Fibroblast of the aortic adventitia (primary cell): ENCODE measurements around the gene ENTPD5. TPM values are rescaled to one million over a fixed set of nuclear protein-coding genes. Genes with fewer than 3 reads are reported as not detected.
"Not testable (repeated sequence)": the region's sequence is repeated elsewhere in the genome, so short reads cannot be mapped to it uniquely, and the experiment has no call there.

ENCODE experiments used
- DNase-seq: peaks from one replicate; pipeline ENCODE4 v3.0.0-alpha.2; 2010; ENCODE audit warnings: low read depth
- H3K4me3 ChIP-seq: 2 replicates; pipeline ENCODE4 v1.5.1; 2011; ENCODE audit warnings: low read depth, mild to moderate bottlenecking, control low read depth, low read length, moderate library complexity
- total RNA-seq: library from RNA; depleted of rRNA; stranded (reverse); fragments of >200 nt; gene quantifications from 2 replicates; pipeline ENCODE4 v1.2.3, GENCODE V29; 2012; ENCODE audit warnings: low replicate concordance
- TF ChIP-seq, protein P1 (sequence below): IDR thresholded peaks from 2 replicates; pipeline ENCODE4 v1.5.1; 2011; ENCODE audit warnings: mild to moderate bottlenecking, low read length, control low read depth, inconsistent platforms; ENCODE audit not compliant: insufficient read depth

ENTPD5 gene
- total RNA-seq, 1 donor, result 15.2 TPM

DNA sequence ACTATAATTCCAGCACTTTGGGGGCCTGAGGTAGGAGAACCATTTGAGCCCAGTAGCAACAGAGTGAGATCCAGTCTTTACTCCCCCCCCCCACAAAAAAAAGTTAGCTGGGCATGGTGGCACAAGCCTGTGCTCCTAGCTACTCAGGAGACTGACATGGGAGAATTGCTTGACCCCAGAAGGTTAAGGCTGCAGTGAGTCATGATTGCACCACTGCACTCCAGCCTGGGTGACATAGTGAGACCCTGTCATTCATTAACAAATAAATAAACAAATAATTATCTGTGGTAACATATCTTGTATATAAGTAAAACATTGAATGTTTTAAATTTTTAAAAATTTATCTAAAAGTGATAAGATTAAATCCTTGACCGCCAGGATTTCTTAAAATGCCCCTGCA is 4.8 kb downstream of the ENTPD5 start:
- H3K4me3 ChIP-seq, result no peak overlapping the region
- TF ChIP-seq, protein P1, sequence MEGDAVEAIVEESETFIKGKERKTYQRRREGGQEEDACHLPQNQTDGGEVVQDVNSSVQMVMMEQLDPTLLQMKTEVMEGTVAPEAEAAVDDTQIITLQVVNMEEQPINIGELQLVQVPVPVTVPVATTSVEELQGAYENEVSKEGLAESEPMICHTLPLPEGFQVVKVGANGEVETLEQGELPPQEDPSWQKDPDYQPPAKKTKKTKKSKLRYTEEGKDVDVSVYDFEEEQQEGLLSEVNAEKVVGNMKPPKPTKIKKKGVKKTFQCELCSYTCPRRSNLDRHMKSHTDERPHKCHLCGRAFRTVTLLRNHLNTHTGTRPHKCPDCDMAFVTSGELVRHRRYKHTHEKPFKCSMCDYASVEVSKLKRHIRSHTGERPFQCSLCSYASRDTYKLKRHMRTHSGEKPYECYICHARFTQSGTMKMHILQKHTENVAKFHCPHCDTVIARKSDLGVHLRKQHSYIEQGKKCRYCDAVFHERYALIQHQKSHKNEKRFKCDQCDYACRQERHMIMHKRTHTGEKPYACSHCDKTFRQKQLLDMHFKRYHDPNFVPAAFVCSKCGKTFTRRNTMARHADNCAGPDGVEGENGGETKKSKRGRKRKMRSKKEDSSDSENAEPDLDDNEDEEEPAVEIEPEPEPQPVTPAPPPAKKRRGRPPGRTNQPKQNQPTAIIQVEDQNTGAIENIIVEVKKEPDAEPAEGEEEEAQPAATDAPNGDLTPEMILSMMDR, result no peak
- DNase-seq, result no peak

DNA sequence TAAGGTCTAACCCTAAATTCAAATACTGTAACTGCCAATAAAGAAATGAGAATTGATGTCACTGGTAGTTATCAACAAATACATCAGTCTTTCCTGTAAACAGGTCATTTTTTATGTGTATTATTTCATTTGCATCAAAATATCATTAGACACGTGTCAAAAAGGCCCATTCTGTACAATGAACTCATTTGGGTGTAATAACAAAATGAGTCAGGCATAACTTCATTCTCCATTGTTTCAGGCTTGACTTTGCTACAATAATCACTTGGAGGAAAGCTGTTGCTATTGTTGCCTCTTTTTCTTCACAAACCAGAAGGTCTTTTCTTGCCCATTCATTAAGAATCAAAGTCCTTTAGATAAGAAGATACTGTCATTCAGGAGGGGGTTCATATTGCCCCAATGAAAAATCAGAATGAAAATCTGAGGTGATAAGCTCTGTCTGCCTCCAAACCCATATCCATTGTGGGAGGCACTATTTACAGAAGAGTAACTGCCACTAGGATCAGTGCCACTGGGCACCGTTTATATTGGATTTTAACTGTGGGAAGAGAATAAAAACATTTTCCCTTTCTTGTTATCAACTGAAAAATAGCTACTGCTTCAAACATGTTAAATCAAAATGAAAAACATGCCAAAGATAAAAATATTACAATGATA is 10.1 kb downstream of the ENTPD5 start:
- DNase-seq, result no peak
- TF ChIP-seq, protein P1, result no peak
- H3K4me3 ChIP-seq, result no peak overlapping the region

DNA sequence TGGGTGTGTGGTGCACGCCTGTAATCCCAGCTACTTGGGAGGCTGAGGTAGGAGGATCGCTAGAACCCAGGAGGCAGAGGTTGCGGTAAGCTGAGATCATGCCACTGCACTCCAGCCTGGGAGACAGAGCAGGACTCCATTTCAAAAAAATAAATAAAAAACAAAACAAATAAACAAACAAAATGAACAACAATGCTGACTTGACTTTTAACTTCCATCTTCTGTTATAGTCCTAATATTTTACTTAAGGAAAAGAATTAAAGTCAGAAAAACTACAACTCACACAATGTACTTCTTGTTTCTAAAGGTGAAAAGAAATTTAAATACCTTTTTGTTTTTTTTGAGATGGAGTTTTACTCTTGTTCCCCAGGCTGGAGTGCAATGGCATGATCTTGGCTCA is 13.4 kb downstream of the ENTPD5 start:
- not testable (repeated sequence) for H3K4me3 ChIP-seq

DNA sequence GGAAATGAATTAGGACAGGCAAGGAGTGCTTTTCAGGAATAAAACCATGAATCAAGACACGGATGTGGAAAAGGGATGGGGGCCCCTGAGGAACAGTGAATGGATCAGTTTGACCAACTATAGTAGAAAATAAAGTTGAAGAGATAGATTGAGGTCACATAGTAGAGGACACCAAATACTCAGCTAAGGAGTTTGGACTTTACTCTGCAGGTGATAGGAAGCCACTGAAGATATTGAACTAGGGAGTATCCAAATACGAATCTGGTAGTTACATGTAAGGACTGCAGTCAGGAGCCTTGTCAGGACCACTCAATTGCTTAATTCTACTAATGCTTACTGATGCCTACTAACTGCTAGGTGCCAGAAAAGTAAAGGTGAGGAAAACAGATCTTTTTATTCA is 20.4 kb downstream of the ENTPD5 start:
- no peak for DNase-seq
- TF ChIP-seq, protein P1, result no peak
- no peak overlapping the region for H3K4me3 ChIP-seq

More for the DNA sequence above, 13.4 kb downstream of the ENTPD5 start:
- DNase-seq, result not testable (repeated sequence)

DNA sequence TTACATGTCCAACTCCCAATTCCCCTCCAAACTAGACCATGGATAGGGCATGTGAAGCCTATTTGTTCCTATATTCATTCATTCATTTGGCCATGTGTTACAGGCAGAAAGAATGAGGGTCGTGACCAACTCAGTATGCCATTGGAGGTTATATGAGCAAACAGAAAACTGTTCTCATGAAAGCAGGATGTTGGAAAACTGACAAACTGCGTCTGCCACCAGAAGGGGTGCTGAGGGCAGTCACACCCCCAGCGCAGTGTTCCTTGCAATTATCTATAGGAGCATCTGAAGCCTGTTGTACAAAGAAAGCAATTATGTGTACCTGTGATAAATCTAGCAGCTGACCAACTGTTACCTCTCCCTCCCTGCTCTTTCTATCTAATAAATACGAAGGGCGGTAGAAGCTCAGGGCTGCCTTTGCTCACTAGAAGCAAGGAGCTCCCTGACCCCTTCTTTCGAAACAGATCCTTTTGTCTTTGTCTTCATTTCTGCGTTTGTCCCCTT is 21.1 kb downstream of the ENTPD5 start:
- H3K4me3 ChIP-seq, result no peak overlapping the region
- TF ChIP-seq, protein P1, result no peak
- no peak for DNase-seq

DNA sequence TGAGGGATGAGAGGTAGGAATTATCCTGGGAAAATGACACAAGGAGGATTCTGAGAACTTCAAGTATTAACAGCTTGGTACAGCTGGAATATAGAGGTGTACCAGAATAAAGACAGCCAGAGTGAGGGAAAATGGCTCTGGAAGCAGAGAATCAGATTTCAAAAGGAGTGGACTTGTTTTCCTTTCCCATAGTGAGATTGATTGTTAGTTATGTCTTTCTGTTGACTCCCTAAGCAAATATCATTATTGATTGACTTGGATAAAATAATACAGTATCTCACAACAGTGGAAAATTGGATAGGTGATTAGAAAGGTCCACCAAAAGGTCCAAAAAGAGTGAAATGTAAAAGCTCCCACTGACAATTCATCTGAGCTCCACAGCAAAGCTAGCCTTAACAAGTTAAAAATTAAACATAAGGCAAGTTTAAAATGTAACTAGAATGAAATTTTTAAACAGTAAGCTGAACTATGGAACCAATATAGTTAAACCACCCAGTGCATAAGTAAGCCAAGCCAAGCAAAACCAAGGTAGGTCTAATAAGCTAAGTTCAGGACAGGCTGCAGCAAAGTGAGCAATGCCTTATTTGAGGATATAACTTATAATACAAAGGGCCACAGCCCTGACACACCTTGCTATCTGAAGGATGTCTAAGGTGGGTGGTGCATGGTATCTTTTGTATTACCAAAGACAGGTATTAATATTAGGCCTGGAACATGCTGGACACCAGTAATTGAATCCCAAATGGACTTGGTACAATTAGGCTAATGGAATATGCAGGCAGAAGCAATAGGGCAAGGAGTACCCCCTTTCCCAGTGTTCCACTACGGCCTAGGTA is 21.8 kb downstream of the ENTPD5 start:
- TF ChIP-seq, protein P1, result no peak
- no peak overlapping the region for H3K4me3 ChIP-seq
- DNase-seq, result no peak

DNA sequence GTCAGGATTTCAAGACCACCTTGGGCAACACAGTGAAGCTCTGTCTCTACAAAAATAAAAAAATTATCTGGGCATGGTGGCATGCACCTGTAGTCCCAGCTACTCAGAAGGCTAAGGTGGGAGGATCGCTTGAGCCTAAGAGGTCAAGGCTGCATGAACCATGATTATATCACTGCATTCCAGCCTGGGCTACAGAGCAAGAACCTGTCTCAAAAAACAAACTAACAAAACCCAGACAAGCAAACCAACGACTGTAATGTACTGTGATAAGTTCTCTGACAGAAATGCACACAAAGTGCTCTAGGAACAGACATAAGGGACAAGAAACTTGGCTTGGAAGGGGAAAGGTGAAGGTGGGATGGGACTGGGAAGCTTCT is 22.4 kb downstream of the ENTPD5 start:
- DNase-seq, result no peak
- TF ChIP-seq, protein P1, result no peak
- H3K4me3 ChIP-seq, result no peak overlapping the region
